KMS-11 (cell line): ENCODE measurements around the gene FHIT.

Experiments used
- H2AFZ ChIP-seq: fragments of 200-600 bp; sonication (generic); 2 replicates; pipeline ENCODE4 v1.6.1; 2016; ENCODE audit warnings: antibody characterized with exemption, mixed run types, low read depth
- H3K27ac ChIP-seq: fragments of 200-600 bp; sonication (generic); 2 replicates; pipeline ENCODE4 v1.6.1; 2016; ENCODE audit warnings: mild to moderate bottlenecking, mixed run types
- H3K27me3 ChIP-seq: fragments of 200-600 bp; sonication (generic); 2 replicates; pipeline ENCODE4 v1.6.1; 2017; ENCODE audit warnings: mild to moderate bottlenecking, low read depth, mixed run types, moderate library complexity; ENCODE audit not compliant: insufficient read depth
- H3K36me3 ChIP-seq: fragments of 200-600 bp; sonication (generic); 2 replicates; pipeline ENCODE4 v1.6.1; 2017; ENCODE audit warnings: mild to moderate bottlenecking, mixed run types; ENCODE audit not compliant: insufficient read depth
- H3K4me1 ChIP-seq: fragments of 200-600 bp; sonication (generic); 2 replicates; pipeline ENCODE4 v1.6.1; 2016; ENCODE audit warnings: mild to moderate bottlenecking, low read depth, mixed run types; ENCODE audit not compliant: poor library complexity, severe bottlenecking
- H3K4me2 ChIP-seq: fragments of 200-600 bp; sonication (generic); 2 replicates; pipeline ENCODE4 v1.7.0; 2016; ENCODE audit warnings: mild to moderate bottlenecking, mixed run types
- H3K4me3 ChIP-seq: fragments of 200-600 bp; sonication (generic); IDR thresholded peaks from 2 replicates; pipeline ENCODE4 v1.6.1; 2017; ENCODE audit warnings: low read depth, low read length, mixed read lengths; ENCODE audit not compliant: insufficient read depth
- H3K79me2 ChIP-seq: fragments of 200-600 bp; sonication (generic); 2 replicates; pipeline ENCODE4 v1.6.1; 2016; ENCODE audit warnings: low read depth, mixed run types; ENCODE audit not compliant: insufficient read depth
- H3K9ac ChIP-seq: fragments of 200-600 bp; sonication (generic); 2 replicates; pipeline ENCODE4 v1.6.1; 2016; ENCODE audit warnings: mild to moderate bottlenecking, mixed run types
- H4K20me1 ChIP-seq: fragments of 200-600 bp; sonication (generic); 2 replicates; pipeline ENCODE4 v1.6.1; 2016; ENCODE audit warnings: mild to moderate bottlenecking, mixed run types; ENCODE audit not compliant: insufficient read depth
- TF ChIP-seq, protein P1 (sequence below): fragments of 200-600 bp; sonication (generic); conservative IDR thresholded peaks from 2 replicates; pipeline ENCODE4 v1.6.1; 2017; ENCODE audit warnings: low read depth, mild to moderate bottlenecking, antibody characterized with exemption, low read length, moderate library complexity, mixed read lengths

FHIT gene

DNA sequence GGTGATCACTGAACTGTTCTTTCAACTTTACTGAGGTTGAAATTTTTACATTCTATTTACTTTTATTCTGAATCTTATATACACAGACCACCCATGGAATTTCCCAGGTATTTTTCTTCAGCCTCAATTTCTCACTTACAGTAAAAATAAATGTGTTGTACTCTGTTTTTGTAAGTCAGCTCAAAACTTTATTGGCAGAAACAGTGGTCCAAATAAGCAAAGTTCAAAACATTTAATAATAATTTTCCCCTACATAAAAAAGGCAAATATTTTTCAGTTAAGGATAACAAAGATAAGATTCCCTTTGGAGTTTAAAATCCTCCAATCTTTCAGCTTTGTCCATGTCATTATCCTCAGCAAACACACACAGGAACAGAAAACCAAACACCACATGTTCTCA, 738.0 kb downstream of the FHIT start:
- Histone ChIP-seq H2AFZ (no peak overlapping the region), H3K27ac (no peak overlapping the region), H3K79me2 (no peaks in the 10 kb centered on the region), H4K20me1 (no peaks in the 10 kb centered on the region), H3K4me3 (no peak overlapping the region), H3K27me3 (no peaks in the 10 kb centered on the region), H3K4me2 (no peak overlapping the region), H3K9ac (no peak overlapping the region), H3K4me1 (no peaks in the 10 kb centered on the region), H3K36me3 (no peaks in the 10 kb centered on the region)
- TF ChIP-seq, protein P1, sequence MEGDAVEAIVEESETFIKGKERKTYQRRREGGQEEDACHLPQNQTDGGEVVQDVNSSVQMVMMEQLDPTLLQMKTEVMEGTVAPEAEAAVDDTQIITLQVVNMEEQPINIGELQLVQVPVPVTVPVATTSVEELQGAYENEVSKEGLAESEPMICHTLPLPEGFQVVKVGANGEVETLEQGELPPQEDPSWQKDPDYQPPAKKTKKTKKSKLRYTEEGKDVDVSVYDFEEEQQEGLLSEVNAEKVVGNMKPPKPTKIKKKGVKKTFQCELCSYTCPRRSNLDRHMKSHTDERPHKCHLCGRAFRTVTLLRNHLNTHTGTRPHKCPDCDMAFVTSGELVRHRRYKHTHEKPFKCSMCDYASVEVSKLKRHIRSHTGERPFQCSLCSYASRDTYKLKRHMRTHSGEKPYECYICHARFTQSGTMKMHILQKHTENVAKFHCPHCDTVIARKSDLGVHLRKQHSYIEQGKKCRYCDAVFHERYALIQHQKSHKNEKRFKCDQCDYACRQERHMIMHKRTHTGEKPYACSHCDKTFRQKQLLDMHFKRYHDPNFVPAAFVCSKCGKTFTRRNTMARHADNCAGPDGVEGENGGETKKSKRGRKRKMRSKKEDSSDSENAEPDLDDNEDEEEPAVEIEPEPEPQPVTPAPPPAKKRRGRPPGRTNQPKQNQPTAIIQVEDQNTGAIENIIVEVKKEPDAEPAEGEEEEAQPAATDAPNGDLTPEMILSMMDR: no peak

DNA sequence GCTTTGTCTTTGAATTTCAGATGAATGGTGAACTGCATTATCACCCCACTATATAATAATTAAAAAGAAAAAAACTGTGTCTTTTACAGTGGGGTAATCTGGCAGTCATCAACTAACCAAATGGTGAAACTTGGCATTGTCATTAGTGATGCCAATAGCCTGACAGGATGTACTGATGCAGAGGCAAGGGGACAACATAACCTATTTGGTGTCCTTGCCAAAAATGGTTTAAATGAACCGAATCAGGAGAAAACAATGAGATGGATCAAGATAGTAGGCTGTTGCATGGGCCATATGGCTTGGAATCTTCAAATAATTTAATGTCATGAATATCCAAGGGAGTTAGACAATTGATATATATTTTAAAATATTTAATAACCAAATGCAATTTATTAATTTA, 738.7 kb downstream of the FHIT start:
- Histone ChIP-seq H3K79me2 (no peaks in the 10 kb centered on the region), H4K20me1 (no peaks in the 10 kb centered on the region), H3K4me2 (no peak overlapping the region), H3K27me3 (no peaks in the 10 kb centered on the region), H3K4me3 (no peak overlapping the region), H3K4me1 (no peaks in the 10 kb centered on the region), H3K36me3 (no peaks in the 10 kb centered on the region), H3K9ac (no peak overlapping the region), H2AFZ (no peak overlapping the region), H3K27ac (no peak overlapping the region)
- TF ChIP-seq, protein P1: no peak

GRCh38 chr3:60509471-60509870, 741.8 kb downstream of the FHIT start:
- Histone ChIP-seq H3K9ac (no peak overlapping the region), H3K27ac (no peak overlapping the region), H3K27me3 (no peaks in the 10 kb centered on the region), H3K4me2 (no peak overlapping the region), H2AFZ (no peak overlapping the region), H3K36me3 (no peaks in the 10 kb centered on the region), H3K4me3 (no peak overlapping the region), H3K79me2 (no peaks in the 10 kb centered on the region), H4K20me1 (no peaks in the 10 kb centered on the region), H3K4me1 (no peaks in the 10 kb centered on the region)
- TF ChIP-seq, protein P1: no peak

DNA sequence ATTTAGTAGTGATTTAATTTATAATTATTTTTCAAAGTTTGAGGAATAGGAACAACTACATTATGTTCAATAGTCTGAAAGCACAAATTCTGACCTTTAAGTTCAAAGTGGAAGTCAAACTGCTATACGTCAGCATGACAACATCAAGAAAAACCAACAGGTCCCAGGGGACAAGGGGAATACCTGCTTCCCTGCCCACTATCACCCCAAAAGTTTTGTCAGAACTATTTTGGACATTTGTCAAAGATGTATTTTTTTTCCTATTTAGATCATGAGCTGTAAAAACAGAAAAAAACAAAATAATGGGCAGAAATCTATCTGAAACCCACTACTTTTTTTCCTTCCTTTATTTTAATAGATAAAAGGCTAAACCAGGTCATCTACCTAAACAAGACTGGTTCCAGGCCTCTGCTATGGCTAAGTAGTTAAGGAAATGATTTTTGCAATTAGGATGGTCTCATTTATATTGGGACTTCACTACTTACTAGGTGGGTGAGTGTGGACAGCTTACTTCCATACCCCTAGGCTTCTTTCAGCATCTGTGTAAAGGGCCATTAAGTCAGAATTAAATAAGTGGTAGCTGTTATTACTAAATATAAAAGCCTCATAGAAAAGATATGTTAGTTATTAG, 746.3 kb downstream of the FHIT start:
- no peaks in the 10 kb centered on the region for H3K36me3 ChIP-seq
- no peak overlapping the region for H3K27ac ChIP-seq
- no peak overlapping the region for H3K4me2 ChIP-seq
- no peaks in the 10 kb centered on the region for H3K79me2 ChIP-seq
- H3K27me3 ChIP-seq: no peaks in the 10 kb centered on the region
- no peak overlapping the region for H3K4me3 ChIP-seq
- TF ChIP-seq, protein P1: no peak
- H3K4me1 ChIP-seq: no peaks in the 10 kb centered on the region
- no peaks in the 10 kb centered on the region for H4K20me1 ChIP-seq
- H2AFZ ChIP-seq: no peak overlapping the region
- H3K9ac ChIP-seq: no peak overlapping the region
